ENCODE data around the gene IL12RB2.

IL12RB2 gene

DNA sequence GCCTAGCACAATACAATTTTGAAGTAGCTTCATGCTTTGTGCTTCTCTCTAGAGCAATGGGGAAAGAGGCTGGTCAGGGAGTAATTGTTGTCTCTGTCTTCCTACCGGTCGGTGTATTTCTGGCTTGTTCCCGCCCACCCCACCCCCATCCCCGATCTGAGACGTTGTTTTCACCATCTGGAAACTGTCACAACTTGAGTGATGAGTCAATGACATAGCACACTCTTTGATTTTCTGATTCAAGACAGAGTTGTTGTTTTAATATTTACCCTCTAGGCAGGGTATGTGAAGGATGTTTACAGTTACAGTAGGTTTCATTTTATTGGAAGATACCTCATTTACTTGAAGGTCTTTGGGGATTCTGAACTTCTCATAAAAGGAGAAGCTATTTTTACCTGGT is 7.0 kb downstream of the IL12RB2 start:
- DNase-seq, result no peak

DNA sequence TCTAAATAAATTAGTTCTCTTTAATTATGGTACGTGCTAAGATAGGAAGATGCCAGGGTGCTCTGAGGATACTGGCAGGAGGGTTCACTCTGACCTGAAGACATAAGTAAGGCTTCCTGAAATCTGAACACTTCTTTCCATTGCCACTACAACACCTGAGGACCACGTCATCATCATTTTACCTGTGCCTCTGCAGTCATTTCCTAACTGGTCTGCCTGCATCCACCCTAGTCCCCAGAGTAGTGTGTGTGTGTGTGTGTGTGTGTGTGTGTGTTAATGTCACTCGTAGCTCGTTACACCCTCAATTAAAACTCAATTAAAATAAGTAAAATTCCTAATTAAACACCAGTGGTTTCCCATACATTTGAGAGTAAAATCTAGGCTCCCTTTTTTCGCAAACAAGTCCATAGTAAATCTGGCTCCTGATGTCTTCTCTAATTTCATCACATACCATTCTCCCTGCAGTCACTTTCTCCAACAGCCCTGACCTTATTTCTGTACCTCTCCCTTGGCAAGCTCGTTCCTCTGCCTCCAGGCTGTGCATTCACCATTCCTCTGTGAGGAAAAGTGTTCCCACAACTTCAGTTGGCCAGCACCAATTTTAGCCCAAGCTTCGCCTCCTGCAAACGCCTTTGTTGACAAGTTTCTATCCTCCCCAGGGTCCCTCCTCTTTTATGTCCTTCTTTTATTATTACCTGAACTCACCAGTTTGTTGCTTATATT is 8.7 kb downstream of the IL12RB2 start:
- DNase-seq, result no peak

DNA sequence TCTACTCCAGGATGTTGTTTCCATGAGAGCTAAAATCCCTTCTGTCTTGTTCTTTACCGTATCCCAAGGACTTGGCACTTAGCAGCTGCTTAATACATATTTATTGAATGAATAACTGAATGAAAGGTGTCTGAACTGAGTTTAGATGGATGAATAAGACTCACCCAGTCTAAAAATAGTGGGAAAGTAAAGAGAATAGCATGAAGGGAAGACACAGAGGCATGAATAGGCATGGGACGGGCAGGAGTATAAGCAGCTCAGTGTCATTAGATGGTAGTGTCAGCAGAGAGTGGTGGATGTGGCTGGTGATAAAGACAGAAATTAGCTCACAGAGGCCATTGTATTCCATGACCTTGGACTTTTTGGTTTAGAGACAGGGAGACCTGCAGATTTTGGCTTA is 9.2 kb downstream of the IL12RB2 start:
- DNase-seq, result no peak

DNA sequence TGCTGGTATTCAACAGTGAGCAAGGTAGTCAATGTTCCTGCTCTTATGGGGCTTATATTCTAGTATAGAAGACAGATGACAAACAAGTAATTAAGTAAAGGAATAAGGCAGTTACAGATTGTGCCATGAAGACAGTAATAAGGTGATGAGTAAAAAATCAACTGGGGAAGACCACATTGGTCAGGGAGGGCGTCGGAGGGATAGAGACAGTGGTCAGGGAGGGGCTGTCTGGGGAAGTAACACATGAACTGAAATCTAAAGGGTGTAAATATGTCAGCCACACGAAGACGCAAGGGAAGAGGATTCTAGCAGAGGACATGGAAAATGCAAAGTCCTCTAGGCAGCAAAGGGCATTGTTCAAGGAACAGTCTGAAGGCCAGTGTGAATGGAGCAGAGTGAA is 10.1 kb downstream of the IL12RB2 start:
- no peak for DNase-seq

DNA sequence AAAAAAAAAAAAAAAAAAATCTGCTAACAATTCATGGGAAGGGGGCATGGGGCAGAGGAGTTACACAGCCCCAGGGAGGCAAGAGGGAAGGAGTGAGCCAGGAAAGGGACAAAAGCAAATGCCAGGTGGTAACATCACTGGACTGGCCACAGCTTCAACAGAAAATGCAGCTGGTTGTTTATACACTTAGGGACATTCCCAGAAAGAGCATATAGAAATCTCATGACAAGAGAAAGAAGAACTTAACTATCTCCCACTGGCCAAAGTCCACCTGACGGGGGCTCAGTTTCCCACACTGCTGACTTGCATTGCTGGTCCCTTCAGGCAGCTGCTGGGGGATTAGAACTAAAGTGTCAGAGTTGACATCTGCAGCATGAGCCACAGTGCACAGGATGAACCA is 14.8 kb downstream of the IL12RB2 start:
- no peak for DNase-seq

DNA sequence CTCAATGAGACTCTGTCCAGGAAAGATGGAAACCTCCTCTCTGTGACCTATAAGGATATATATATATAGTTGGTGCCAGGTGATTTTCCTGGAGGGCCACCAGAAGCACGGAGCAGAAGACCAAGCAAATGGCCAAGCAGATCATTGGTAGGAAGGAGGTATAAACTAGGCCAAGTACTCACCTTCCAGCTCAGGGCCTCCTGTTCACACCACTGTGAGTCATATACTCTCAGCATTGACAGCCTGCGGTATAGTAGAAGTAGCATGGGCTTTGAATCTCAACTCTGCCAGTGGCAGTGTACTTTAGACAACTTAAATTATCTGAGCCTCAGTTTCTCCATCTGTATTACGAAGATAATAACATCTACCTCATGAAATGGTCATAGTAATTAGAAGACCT is 15.4 kb downstream of the IL12RB2 start:
- DNase-seq, result no peak

DNA sequence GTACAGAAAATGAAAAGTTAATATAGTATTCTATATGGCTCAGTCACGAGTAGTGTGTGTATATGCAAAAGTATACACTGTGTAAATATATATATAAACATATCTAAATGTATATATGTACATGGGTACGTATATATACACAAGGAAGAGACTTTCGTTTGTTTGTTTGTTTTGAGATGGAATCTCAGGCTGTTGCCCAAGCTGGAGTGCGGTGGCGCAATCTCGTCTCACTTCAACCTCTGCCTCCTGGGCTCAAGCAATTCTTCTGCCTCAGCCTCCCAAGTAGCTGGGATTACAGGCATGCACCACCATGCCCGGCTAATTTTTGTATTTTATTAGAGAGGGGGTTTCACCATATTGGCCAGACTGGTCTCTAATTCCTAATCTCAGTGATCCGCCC is 16.4 kb downstream of the IL12RB2 start:
- no peak for DNase-seq

DNA sequence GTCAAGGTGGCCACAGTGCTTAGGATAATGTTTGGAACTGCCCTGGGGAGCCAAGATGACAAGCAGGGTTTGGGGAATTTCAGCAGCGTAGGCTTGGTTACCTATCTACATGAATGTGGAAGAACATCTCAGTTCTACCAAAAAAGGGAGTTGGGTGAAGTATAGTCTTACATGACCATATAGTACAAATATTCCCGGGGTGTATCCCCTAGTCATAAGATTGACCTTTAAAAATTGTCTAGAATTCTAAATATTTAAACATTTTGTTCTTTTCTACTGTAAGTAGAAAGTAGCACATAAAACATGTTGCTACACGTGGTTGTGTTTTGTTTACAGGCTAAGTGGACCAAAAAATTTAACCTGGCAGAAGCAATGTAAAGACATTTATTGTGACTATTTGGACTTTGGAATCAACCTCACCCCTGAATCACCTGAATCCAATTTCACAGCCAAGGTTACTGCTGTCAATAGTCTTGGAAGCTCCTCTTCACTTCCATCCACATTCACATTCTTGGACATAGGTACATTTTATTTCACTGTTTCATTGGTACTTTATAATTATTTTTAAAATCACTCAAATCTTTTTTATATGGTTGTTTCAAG is 20.3 kb downstream of the IL12RB2 start:
- DNase-seq, result no peak

DNA sequence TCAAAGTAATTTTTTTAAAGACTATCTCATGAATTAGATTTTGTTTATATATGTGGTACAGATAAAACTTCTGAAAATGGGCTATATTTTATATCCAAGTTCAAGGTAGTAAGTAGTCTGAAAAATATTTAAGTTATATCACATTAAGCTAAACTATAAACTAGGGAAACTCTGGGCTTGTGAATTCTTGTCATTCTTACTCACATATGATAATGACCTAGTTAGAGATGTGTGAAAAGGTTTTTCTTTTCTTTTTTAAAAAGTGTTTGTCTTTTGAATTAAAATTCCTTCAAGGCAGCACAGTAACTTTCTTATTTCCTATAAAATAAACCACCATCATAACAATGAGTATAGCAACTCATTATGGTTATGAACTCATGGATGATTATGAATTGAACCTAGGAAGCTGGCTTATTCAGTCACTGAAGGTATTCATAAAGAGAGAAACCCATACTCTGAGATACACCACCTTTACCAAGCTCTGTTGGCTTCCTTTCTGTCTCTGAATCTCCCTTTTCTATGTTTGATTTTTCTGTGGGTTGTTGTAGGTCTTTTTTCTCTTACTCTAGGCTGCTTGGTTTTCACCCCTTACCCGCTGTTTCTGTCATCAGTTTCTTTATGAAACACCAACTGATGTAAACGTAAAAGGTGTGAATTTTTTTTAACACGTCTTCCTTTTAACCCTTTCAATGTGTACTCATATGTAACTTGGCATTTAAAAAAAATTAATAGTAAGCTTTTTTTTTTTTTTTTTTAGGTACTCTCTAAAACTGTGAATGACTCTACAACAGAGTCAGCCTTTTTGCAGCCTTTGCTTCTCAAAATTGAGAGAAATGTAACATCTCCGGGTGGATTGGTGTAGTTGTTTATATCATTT is 25.2 kb downstream of the IL12RB2 start:
- peak; percentile 58 for DNase-seq

DNA sequence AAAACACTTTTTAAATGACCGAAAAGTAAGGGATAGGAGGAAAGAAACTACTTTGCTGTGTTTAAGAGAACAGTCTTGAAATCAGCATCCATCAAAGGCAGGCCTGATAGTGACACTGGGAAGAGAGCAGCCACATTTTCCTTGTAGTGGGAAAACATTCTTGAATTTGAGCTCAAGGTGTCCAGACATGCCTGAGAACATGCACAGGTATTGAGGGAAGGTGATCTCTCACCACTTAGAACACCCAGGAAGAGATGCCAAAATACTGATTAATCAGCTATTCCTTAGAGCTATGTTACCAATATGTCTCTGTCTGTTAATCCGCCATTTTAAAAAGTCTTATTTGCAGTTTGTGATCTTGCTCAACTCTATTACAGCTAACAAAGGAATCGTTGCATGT is 25.9 kb downstream of the IL12RB2 start:
- no peak for DNase-seq

DNA sequence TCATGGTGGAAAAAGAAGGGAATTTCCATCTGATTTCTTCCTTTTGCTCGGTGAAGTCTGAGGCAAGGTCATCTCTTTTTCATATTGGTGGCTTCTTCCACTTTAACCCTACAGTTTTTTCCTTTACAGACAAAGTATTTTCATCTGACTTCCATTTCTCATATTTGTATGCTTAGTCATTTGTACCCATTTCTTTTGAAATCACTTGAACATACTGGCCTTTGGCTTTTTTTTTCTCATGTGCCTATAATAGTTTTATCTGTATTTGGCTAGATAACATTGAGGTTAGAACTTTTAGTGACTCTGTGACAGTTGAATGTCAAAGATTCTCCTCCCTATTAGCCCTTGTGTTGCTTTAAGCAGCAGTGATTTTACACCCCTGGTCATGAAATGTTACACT is 27.7 kb downstream of the IL12RB2 start:
- DNase-seq, result no peak

DNA sequence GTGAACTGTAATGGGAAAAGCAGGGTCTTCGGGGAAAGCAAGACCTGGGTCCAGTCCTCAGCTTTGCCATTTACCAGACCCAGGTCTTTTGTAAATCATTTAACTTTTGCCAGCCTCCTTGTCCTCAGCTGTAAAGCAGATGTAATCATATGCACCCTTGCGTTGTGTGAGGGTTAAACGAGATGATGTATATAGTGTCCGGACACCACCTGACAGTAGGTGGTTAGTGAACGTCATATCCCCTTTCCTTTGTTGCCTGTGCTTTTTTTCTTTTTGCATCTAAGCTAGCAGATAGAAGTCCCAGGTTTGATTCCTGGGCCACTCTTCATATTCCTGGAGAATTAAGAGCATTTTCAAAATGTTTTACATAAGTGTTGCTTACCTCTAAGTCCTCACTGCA is 28.5 kb downstream of the IL12RB2 start:
- DNase-seq, result peak; percentile 24

DNA sequence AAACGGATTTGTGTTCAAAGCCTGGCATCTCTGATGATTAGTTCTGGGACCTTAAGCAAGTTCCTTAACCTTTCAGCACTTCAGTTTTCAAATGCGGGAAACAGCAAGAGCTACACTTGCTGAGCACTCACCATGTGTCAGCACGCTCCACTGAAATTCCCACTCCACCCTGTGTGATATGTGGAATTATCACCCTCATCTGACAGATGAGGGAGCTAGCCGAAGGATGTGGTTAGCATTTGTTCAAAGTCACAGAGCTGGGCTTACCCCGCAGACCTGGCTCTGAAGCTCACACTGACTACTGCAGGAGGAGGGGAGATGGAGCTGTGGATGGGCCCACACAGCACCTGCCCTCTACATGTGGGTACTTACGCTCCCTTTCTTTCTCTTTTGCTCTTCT is 29.1 kb downstream of the IL12RB2 start:
- DNase-seq, result peak; percentile 33

DNA sequence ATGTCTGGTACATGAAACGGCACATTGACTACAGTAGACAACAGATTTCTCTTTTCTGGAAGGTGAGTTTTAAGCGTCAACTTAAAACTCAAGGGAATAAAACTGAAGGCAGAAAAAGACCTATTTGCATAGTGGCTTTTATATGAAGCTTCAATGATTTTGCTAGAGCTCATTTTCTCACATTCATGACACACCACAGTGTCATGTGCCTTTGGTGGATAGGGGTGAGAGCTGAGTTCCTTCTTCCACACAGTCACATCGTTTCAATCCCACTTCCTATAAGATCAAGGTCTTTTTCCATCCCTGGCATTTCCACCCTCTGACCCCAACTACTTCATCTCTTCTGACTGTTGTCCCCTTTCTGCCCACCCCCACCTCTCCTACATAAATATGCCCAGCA is 31.0 kb downstream of the IL12RB2 start:
- no peak for DNase-seq

DNA sequence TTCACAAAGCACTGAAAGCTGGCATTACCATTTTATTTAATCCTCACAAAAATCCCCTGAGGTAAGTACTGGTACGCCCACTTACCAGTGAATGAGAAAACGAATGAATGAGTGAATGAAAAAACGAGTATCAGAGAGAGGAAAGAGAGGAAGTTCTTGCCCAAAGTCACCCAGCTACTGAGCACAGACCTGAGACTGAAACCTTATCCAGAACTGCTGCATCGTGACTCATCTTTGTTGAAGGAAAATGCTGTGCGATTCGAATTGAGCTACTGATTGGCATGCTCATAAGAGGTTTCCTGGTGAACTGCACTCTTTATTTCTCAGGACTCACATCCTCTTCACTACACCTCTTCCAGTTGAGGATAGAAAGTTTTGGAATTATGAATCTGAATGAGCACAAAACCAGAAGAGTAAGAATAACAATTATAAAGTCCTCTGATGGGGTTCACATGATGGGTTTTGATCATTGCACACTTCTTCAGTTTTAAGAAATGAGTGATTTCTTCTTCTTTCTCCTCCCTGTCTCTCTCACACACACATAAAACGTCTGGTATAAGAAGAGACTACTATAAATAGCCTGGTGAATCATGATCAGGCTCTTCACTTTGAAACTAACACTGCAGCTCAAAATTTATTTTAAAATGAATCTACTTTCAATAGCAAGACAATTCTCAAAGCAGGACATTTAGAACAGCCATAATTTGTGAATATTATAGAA is 32.1 kb downstream of the IL12RB2 start:
- DNase-seq, result no peak

DNA sequence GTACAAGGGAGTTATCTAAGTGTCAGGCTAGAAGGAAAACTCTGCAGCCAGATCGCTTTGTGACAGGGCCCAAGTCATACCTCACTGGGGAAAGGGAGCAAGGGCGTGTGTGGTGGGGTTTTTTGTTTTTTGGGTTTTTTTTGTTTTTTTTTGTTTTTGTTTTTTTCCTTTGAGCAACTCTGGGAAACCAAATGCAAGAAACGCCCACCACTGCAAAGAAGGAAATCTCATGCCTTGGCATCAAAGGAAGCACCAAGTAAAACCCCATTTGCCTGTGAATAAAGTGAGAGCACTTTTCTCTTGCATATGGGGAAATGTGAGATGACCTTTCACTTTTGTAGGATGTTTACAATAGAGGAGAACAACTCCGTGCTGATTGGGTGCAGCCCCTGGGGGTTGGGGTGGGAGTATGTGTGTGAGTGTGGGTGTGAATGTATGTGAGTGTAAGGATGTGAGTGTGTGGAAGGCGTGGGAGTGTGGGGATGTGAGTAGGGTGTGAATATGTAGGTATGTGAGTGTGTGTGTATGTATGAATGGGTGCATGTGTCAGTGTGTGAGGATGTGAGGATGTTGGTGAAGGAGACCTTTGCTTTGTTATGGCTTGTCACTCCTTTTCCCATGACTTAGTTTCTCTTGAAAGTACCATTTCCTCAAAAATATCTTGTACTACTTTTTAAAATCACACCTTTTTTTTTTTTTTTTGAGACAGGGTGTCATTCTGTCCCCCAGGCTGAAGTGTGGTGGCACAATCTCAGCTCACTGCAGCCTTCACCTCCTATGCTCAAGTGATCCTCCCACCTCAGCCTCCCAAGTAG is 34.6 kb downstream of the IL12RB2 start:
- DNase-seq, result peak; percentile 20

DNA sequence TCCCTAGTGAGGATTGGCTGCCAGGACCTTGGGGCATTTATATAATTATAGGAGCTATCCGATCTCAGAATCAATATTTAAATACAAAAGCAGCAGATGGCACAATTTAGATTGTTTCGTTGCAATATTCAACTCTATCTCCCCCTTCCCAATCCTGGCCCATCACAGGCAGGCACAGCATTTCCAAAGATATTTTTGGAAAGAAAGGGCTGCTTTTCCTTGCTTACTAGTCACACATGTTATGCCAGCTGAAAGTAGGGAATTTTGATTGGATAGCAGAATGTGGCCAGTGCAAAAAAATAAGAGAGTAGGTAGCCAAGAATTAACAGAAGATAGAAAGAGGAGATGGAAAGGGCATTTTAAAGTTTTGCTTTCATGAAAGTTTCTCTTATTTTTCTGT is 37.9 kb downstream of the IL12RB2 start:
- no peak for DNase-seq

DNA sequence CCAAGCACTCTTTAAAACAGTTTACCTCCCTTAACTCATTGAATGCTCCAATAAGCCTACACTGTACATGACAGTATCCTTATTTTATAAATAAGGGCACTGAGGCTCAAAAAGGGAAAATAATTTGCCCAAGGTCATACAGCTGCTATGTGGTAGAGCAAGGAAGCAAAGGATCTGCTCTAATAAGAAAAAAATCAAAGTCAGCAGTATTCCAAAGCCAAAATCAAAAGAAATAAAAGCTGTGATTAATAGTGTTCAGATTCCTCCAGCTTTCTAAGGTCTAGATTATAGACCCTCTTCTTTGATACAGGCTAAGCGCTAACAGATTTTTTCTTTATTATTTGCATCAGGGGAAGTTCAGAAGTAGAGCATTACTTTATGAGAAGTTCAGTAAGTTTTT is 39.3 kb downstream of the IL12RB2 start:
- no peak for DNase-seq

DNA sequence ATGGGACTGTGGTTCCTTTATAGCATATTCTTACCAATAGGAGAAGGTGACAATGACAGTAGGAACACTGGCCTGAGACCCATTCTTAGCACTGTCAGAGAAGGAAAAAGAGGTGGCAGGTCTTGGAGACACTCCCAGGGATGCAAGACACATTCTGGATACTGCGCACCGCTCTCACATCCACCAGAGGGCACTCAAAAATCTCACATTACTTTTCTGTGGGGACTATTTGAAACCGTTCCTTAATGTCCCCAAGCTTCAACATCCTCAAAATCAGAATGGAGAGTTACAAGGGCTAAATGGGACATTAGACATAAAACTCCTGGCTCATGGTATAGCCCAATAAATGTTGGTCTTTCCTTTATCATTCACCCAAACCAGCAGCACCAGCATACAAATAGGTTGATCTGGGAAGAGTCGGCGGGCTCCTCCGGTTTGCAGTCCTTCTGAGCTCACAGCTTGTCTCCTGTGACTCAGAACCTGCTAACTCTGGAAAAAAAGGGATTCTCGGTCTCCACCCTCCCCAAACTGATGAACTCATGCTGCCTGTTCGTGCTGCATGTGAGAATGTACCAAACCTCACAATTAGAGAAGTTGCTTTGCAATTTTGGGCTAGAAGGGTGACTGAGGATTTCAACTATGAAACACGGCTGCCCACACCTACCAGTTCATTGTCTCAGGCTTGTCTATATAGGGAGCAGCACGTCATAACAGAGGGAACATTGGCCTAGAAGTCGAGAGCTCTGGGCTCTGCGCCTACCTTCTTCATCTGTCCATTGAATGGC is 40.2 kb downstream of the IL12RB2 start:
- DNase-seq, result peak; percentile 22

DNA sequence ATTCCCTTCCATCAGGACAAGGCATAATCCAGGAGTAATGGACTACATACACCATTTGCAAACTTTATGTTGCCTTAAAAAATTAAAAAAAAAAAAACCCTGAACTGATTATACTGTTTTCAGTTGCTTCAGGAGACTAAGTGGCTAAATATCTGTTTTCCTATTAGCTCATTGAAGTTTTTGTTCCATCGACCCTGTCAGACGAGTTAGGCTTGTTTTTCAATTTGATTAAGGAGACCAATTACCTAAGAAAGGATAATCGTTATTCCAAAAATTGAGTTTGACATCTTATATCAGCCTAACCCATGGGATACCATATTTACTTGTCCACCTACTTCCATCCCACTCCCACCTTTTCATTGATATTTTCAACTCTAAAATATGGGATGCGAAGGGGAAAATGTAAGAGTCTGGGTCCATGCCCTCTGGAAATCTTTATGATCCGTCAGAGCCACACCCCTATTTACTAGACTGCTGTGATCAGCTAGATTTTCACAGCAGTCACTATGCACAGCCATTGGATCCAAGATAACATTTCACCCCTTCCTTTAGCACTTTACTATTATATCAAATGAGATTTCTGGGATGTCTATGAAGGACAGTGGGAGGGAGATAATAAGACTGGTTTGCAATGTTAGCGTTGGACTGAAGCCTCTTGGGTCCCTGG is 41.0 kb downstream of the IL12RB2 start:
- no peak for DNase-seq

DNA sequence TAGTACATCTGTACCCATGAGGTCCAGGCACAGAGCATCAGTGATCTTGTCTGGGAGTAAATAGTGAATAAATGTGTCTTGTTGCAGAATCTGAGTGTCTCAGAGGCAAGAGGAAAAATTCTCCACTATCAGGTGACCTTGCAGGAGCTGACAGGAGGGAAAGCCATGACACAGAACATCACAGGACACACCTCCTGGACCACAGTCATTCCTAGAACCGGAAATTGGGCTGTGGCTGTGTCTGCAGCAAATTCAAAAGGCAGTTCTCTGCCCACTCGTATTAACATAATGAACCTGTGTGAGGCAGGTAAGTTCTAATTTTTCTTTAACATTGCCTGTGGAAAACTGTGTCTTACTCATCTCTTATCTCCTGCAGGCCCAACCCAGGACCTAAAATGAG is 43.1 kb downstream of the IL12RB2 start:
- no peak for DNase-seq
